HG03460 (cell line): Measurements from ENCODE around the gene DDR2.

ENCODE experiments used
- ATAC-seq: cut with Tn5 transposase; IDR thresholded peaks from one replicate; pipeline ENCODE4 v1.9.1; 2021; ENCODE audit not compliant: unreplicated experiment

DDR2 gene

GRCh38 chr1:162629077-162629627 is 3.1 kb upstream of the DDR2 start:
- ATAC-seq = no peak

- ATAC-seq = no peak
These were observed 2.6 kb upstream of the DDR2 start for GRCh38 chr1:162629651-162630050.

GRCh38 chr1:162631546-162632191 is 595 bp upstream of the DDR2 start:
- ATAC-seq = no peak

- no peak for ATAC-seq
These were observed 425 bp downstream of the DDR2 start for GRCh38 chr1:162632698-162633080.

- ATAC-seq = peak; percentile 54
These were observed 958 bp downstream of the DDR2 start for GRCh38 chr1:162633081-162633762.

- no peak for ATAC-seq
These were observed 3.2 kb downstream of the DDR2 start for GRCh38 chr1:162635418-162635817.

GRCh38 chr1:162639718-162640117 is 7.5 kb downstream of the DDR2 start:
- ATAC-seq = no peak

- no peak for ATAC-seq
These were observed 8.8 kb downstream of the DDR2 start for GRCh38 chr1:162641114-162641513.

GRCh38 chr1:162644986-162645314 is 12.7 kb downstream of the DDR2 start:
- no peak for ATAC-seq

GRCh38 chr1:162645666-162646065 is 13.4 kb downstream of the DDR2 start:
- ATAC-seq = no peak

GRCh38 chr1:162649583-162649982 is 17.3 kb downstream of the DDR2 start:
- no peak for ATAC-seq

GRCh38 chr1:162654915-162655620 is 22.8 kb downstream of the DDR2 start:
- ATAC-seq = no peak

- no peak for ATAC-seq
These were observed 24.0 kb downstream of the DDR2 start for GRCh38 chr1:162656266-162656665.

GRCh38 chr1:162660574-162660973 is 28.3 kb downstream of the DDR2 start:
- no peak for ATAC-seq

- ATAC-seq = no peak
These were observed 29.1 kb downstream of the DDR2 start for GRCh38 chr1:162661336-162661735.

GRCh38 chr1:162662013-162662412 is 29.7 kb downstream of the DDR2 start:
- no peak for ATAC-seq

- ATAC-seq = no peak
These were observed 30.8 kb downstream of the DDR2 start for GRCh38 chr1:162663086-162663485.

- ATAC-seq = no peak
These were observed 31.4 kb downstream of the DDR2 start for GRCh38 chr1:162663589-162664106.

- no peak for ATAC-seq
These were observed 33.9 kb downstream of the DDR2 start for GRCh38 chr1:162666006-162666645.

GRCh38 chr1:162667381-162668080 is 35.3 kb downstream of the DDR2 start:
- ATAC-seq = no peak
